C4-2B (cell line): ENCODE measurements around the gene RHOU.

Experiments used
- ZFX ChIP-seq: fragments of 450-650 bp; IDR thresholded peaks from 2 replicates; pipeline ENCODE4 v1.6.1; 2017
- TF ChIP-seq, protein P1 (sequence below): fragments of 450-650 bp; conservative IDR thresholded peaks from 2 replicates; pipeline ENCODE4 v1.5.1; 2017; ENCODE audit warnings: mild to moderate bottlenecking

DNA sequence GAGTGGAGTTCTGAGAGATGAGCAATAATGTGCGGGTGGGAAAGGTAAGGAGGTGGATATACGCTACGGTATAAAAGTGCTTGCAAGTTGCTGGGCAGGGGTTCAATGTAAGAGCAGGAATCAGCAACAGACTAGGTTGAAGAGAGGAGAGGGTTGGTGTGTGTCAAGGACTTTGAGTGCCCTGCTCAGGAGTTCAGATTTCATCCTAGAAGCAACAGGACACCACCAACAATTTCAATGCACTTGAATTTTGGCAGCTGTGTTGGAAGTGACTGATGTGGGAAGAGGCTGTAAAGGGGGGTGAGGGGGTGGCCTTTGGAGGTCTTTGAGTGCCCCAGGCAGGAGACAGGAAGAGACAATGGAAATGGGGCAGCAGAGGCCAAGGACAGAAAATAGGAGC, 57.3 kb downstream of the RHOU start:
- TF ChIP-seq, protein P1, sequence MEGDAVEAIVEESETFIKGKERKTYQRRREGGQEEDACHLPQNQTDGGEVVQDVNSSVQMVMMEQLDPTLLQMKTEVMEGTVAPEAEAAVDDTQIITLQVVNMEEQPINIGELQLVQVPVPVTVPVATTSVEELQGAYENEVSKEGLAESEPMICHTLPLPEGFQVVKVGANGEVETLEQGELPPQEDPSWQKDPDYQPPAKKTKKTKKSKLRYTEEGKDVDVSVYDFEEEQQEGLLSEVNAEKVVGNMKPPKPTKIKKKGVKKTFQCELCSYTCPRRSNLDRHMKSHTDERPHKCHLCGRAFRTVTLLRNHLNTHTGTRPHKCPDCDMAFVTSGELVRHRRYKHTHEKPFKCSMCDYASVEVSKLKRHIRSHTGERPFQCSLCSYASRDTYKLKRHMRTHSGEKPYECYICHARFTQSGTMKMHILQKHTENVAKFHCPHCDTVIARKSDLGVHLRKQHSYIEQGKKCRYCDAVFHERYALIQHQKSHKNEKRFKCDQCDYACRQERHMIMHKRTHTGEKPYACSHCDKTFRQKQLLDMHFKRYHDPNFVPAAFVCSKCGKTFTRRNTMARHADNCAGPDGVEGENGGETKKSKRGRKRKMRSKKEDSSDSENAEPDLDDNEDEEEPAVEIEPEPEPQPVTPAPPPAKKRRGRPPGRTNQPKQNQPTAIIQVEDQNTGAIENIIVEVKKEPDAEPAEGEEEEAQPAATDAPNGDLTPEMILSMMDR = no peak
- TF ChIP-seq ZFX = no peak
